Measurements from ENCODE around the gene NT5C2.

DNA sequence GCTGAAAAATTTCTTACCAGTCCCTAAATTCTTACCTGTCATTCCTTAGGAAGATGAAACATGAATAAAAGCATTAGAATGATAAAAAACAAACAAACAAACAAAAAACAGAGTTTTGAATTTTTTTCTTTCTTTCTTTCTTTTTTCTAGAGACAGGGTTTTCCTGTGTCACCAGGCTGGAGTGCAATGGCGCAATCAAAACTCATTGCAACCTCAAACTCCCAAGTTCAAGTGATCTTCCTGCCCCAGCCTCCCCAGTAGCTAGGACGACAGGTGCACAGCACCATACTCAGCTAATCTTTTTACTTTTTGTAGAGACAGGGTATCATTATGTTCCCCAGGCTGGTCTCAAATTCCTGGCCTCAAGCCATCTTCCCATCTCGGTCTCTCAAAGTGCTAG, 26.5 kb downstream of the NT5C2 start:
- TF ChIP-seq POLR2A (IDR thresholded peaks at IDR 0.05), result no peak
- no peak for TF ChIP-seq CTCF (IDR thresholded peaks at IDR 0.05)

Measured in testis (tissue), 2 donors.